K562 (cell line): ENCODE data around the gene INTS6. TPM values are rescaled to one million over a fixed set of nuclear protein-coding genes. Genes with fewer than 3 reads are reported as not detected.

ENCODE experiments used
- ATAC-seq: fragments of 200-7000 bp; cut with Tn5 transposase; 3 replicates; pipeline ENCODE4 v1.9.1; 2020; ENCODE audit warnings: moderate library complexity
- BruUV-seq: library from RNA; stranded (reverse); fragments of 400-500 nt; replicated peaks from 2 replicates; lab custom pipeline; 2021; lab: Mats Ljungman, UMichigan
- CTCF ChIA-PET: fragments of 300-600 bp; formaldehyde crosslinking; extraction: SDS; loops from one replicate; lab custom pipeline; 2021; ENCODE audit warnings: low intra/inter-chr PET ratio; lab: Yijun Ruan, JAX
- POLR2A ChIA-PET: fragments of 300-600, 350-650 bp; sonication (Branson Sonifier 250); formaldehyde crosslinking; extraction: SDS; loops from one replicate; lab custom pipeline; 2021; ENCODE audit warnings: antibody characterized with exemption, inconsistent platforms; lab: Yijun Ruan, JAX
- DNase-seq, 4 experiments: peaks; one replicate each; pipeline versions ENCODE4 v3.0.0 to v3.0.0-alpha.2; 2011 to 2018; ENCODE audit warnings: low spot score in 3 of 4, mixed read lengths in 3 of 4; ENCODE audit errors: extremely low read depth in 1 of 4
- FAIRE-seq: peaks from 2 replicates; lab custom pipeline; 2011; peaks lifted over from hg19 to GRCh38; lab: Jason Lieb, UNC
- H2AFZ ChIP-seq: 2 replicates; pipeline ENCODE4 v1.6.0; 2011; ENCODE audit warnings: low read depth, low read length, control low read depth, inconsistent platforms
- H3K27ac ChIP-seq: fragments of 200-600 bp; 3 replicates; pipeline ENCODE4 v1.8.0; 2011; ENCODE audit warnings: low read depth, mild to moderate bottlenecking, control low read depth, inconsistent platforms, low read length, moderate library complexity, mixed read lengths; ENCODE audit errors: extremely low read depth
- H3K27me3 ChIP-seq, 2 experiments: fragments of 300-600 bp in 1 of 2; 2 replicates in 1 of 2; 3 replicates in 1 of 2; pipeline versions ENCODE4 v1.6.0 to v1.8.0; 2011; ENCODE audit warnings: inconsistent platforms in 2 of 2, low read length in 2 of 2, mild to moderate bottlenecking in 1 of 2, mixed read lengths in 1 of 2, moderate library complexity in 1 of 2; ENCODE audit not compliant: control insufficient read depth in 2 of 2, insufficient read depth in 2 of 2
- H3K36me3 ChIP-seq: fragments of 300-600 bp; 3 replicates; pipeline ENCODE4 v1.8.0; 2011; ENCODE audit warnings: mild to moderate bottlenecking, low read length, inconsistent platforms; ENCODE audit not compliant: control insufficient read depth, insufficient read depth
- H3K4me1 ChIP-seq, 2 experiments: fragments of 200-600 bp in 1 of 2; replicated peaks in 1 of 2; 2 replicates in 1 of 2; 3 replicates in 1 of 2; pipeline versions ENCODE4 v1.5.1 to v1.8.0; 2011; ENCODE audit warnings: inconsistent platforms in 2 of 2, low read length in 2 of 2, mild to moderate bottlenecking in 1 of 2, mixed read lengths in 1 of 2, moderate library complexity in 1 of 2; ENCODE audit not compliant: control insufficient read depth in 2 of 2, insufficient read depth in 2 of 2
- H3K4me2 ChIP-seq: 2 replicates; pipeline ENCODE4 v1.6.1; 2011; ENCODE audit warnings: low read length, control low read depth, inconsistent platforms, mixed read lengths; ENCODE audit not compliant: insufficient read depth
- H3K4me3 ChIP-seq: fragments of 200-600 bp; sonication (generic), shearing (Covaris generic); 2 replicates; pipeline ENCODE4 v1.5.1; 2016; ENCODE audit warnings: control low read depth, inconsistent platforms
- H3K79me2 ChIP-seq: fragments of 200-600 bp; 3 replicates; pipeline ENCODE4 v1.8.0; 2011; ENCODE audit warnings: low read length, inconsistent platforms; ENCODE audit not compliant: control insufficient read depth, insufficient read depth
- H3K9ac ChIP-seq, 2 experiments: 2 replicates each; pipeline versions ENCODE4 v1.6.0 to v1.6.1; 2011; ENCODE audit warnings: low read depth in 2 of 2, low read length in 2 of 2, control low read depth in 1 of 2, inconsistent platforms in 1 of 2, mild to moderate bottlenecking in 1 of 2, mixed read lengths in 1 of 2; ENCODE audit not compliant: insufficient read depth in 1 of 2
- H3K9me1 ChIP-seq: one replicate; pipeline ENCODE4 v1.6.0; 2011; ENCODE audit warnings: inconsistent platforms, mild to moderate bottlenecking, low read length, moderate library complexity; ENCODE audit not compliant: control insufficient read depth, insufficient read depth
- H3K9me3 ChIP-seq: replicated peaks from 2 replicates; pipeline ENCODE4 v1.5.1; 2011; ENCODE audit warnings: low read depth, low read length, inconsistent platforms; ENCODE audit not compliant: control insufficient read depth, insufficient read depth
- H4K20me1 ChIP-seq: replicated peaks from 2 replicates; pipeline ENCODE4 v1.6.1; 2011; ENCODE audit warnings: low read length, inconsistent platforms, mixed read lengths; ENCODE audit not compliant: control insufficient read depth, insufficient read depth
- NCOA1 ChIP-seq: fragments of 450-650 bp; IDR thresholded peaks from 2 replicates; pipeline ENCODE4 v1.6.1; 2016; ENCODE audit warnings: low read depth
- SNRNP70 ChIP-seq: fragments of 200-400 bp; formaldehyde crosslinking; optimal IDR thresholded peaks from 2 replicates; pipeline ENCODE3; 2017; ENCODE audit warnings: low read depth, low read length
- XRCC5 ChIP-seq: fragments of 200-400 bp; formaldehyde crosslinking; IDR thresholded peaks from 2 replicates; pipeline ENCODE4 v1.6.1; 2017; ENCODE audit warnings: low read depth, mild to moderate bottlenecking, low read length
- ZNF175 ChIP-seq: fragments of 200-800 bp; sonication (Bioruptor generic); IDR thresholded peaks from 2 replicates; pipeline ENCODE4 v1.6.1; 2016; ENCODE audit warnings: low read depth, mild to moderate bottlenecking, missing genetic modification characterization, missing compliant biosample characterization
- ZNF785 ChIP-seq: fragments of 250-450 bp; sonication (Bioruptor Pico); IDR thresholded peaks from 2 replicates; pipeline ENCODE4 v1.4.0; 2020; ENCODE audit warnings: mild to moderate bottlenecking
- ZZZ3 ChIP-seq: fragments of 450-650 bp; IDR thresholded peaks from 2 replicates; pipeline ENCODE4 v1.6.1; 2016; ENCODE audit warnings: antibody characterized with exemption, mild to moderate bottlenecking, moderate library complexity
- WGBS: fragments of 100-300 bp; shearing (Covaris generic); methylation state at CpG from one replicate; pipeline ENCODE4 v1.1.6; 2016; ENCODE audit warnings: low coverage, mixed read lengths; ENCODE audit not compliant: insufficient coverage; ENCODE audit errors: missing lambda C conversion rate; 5-methylcytosine and 5-hydroxymethylcytosine counted together
- in situ Hi-C: fragments of 300-500 bp; cut with MboI; formaldehyde crosslinking; loops from 4 replicates; pipeline ENCODE4 v1.15.0; 2018; ENCODE audit warnings: inconsistent platforms, mixed read lengths
- intact Hi-C: fragments of 100-400 bp; cut with micrococcal nuclease; formaldehyde crosslinking; loops from 2 replicates; pipeline ENCODE4 v1.14.2; 2022
- polyA plus RNA-seq, 8 experiments: library from polyadenylated mRNA; depleted of rRNA in 4 of 8; stranded (reverse) in 5 of 8; unstranded in 3 of 8; fragments of >200 nt; fragmentation: Nextera tagmentation in 2 of 8; fragmentation: Illumina TruSeq in 1 of 8; extraction: Ambion mirVana in 2 of 8; extraction: Trizol in 1 of 8; gene quantifications; 2 replicates each; pipeline versions ENCODE4 v1.2.1 to v1.2.3, GENCODE V29; 2011 to 2014; ENCODE audit warnings: inconsistent platforms in 1 of 8, missing spikeins in 1 of 8
- total RNA-seq, 7 experiments: library from RNA; depleted of rRNA in 6 of 7; stranded (reverse); fragments of >200 nt in 6 of 7; fragmentation: Illumina TruSeq in 2 of 7; extraction: Trizol in 2 of 7; gene quantifications; 2 replicates each; pipeline versions ENCODE4 v1.2.1 to v1.2.3, GENCODE V29; 2011 to 2021; ENCODE audit warnings: low replicate concordance in 1 of 7
- TF ChIP-seq, protein P1 (sequence below), 2 experiments: fragments of 450-650 bp in 1 of 2; sonication (generic) in 1 of 2; formaldehyde crosslinking; conservative IDR thresholded peaks; 2 replicates each; pipeline versions ENCODE4 v1.4.0 to v1.8.1; 2020 to 2022; ENCODE audit warnings: mild to moderate bottlenecking in 1 of 2, missing genetic modification reagents in 1 of 2
- TF ChIP-seq, protein P2 (sequence below): fragments of 450-650 bp; IDR thresholded peaks from 2 replicates; pipeline ENCODE4 v1.6.1; 2014; ENCODE audit warnings: low read depth, mild to moderate bottlenecking, moderate library complexity, borderline replicate concordance

INTS6 gene
- total and polyA plus RNA-seq, 9 of the 15 experiments (the other 6 are each of a cell fraction or from before 2014, with no cell fraction given): 3.7 to 29.8 (median 16.1) TPM

DNA sequence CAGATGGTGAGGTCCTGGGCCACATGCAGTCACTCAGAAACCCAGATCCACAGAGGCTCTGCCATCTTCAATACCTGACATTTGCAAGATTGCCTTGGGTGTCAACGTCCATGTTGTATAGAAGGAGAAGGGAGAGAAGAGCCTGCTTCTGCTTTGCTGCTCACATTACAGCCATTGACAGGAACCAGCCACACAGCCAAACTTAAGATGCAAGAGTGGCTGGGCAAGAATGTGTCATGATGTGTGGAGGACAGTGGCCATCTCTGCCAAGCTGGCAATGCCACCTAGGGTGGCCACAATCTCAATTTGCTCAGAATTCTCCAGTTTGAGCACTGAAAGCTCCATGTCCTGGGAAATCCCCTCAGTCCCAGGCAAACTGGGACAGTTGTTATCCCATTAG lies 139.2 kb downstream of the INTS6 start:
- TF ChIP-seq XRCC5 (no peak), NCOA1 (no peak), SNRNP70 (no peak), ZZZ3 (no peak), ZNF785 (no peak), ZNF175 (CRISPR knock-in tag) (no peak)
- TF ChIP-seq, protein P1, sequence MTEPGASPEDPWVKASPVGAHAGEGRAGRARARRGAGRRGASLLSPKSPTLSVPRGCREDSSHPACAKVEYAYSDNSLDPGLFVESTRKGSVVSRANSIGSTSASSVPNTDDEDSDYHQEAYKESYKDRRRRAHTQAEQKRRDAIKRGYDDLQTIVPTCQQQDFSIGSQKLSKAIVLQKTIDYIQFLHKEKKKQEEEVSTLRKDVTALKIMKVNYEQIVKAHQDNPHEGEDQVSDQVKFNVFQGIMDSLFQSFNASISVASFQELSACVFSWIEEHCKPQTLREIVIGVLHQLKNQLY (CRISPR knock-in tag; conservative IDR thresholded peaks at IDR 0.05): no peak
- TF ChIP-seq, protein P2, sequence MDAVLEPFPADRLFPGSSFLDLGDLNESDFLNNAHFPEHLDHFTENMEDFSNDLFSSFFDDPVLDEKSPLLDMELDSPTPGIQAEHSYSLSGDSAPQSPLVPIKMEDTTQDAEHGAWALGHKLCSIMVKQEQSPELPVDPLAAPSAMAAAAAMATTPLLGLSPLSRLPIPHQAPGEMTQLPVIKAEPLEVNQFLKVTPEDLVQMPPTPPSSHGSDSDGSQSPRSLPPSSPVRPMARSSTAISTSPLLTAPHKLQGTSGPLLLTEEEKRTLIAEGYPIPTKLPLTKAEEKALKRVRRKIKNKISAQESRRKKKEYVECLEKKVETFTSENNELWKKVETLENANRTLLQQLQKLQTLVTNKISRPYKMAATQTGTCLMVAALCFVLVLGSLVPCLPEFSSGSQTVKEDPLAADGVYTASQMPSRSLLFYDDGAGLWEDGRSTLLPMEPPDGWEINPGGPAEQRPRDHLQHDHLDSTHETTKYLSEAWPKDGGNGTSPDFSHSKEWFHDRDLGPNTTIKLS: no peak
- ChIA-PET CTCF (no interaction called here), POLR2A (interaction anchor here (0.6 kb wide), 1 partner anchor 133 kb away, joined by 3 read pairs; no protein-coding TSS in a partner anchor)
- H3K4me2 ChIP-seq: no peak overlapping the region
- H3K36me3 ChIP-seq: no peaks in the 10 kb centered on the region
- H4K20me1 ChIP-seq: no peaks in the 10 kb centered on the region
- H3K9me1 ChIP-seq: no peaks in the 10 kb centered on the region
- no peak overlapping the region for H2AFZ ChIP-seq
- FAIRE-seq (no peak), DNase-seq (no peak), ATAC-seq (no peak)
- no peaks in the 10 kb centered on the region for H3K9me3 ChIP-seq
- intact Hi-C loops (no loop called here), in situ Hi-C loops (no loop called here)
- H3K4me3 ChIP-seq: no peak overlapping the region
- H3K4me1 ChIP-seq: no peaks in the 10 kb centered on the region
- H3K9ac ChIP-seq: no peak overlapping the region
- peaks cover 5% of the 10 kb centered on the region in 2 experiments; a peak in 4 of 5 replicates for H3K27me3 ChIP-seq
- no TSS peak for BruUV-seq
- H3K79me2 ChIP-seq: no peaks in the 10 kb centered on the region
- H3K27ac ChIP-seq: no peak overlapping the region
- 0% methylated on average over 1 of the region's 1 CpG for WGBS
